Thyroid gland (tissue), 4 donors: ENCODE data around the gene GRAMD1B.

Source experiments
- CTCF ChIP-seq, 6 experiments: fragments of 200-600 bp in 3 of 6; fragments of 450-650 bp in 3 of 6; sonication (generic) in 3 of 6; IDR thresholded peaks; one replicate each; pipeline ENCODE4 v1.5.1; 2016 to 2019; ENCODE audit warnings: antibody characterized with exemption in 6 of 6, mild to moderate bottlenecking in 2 of 6, inconsistent platforms in 1 of 6, moderate library complexity in 1 of 6
- POLR2A ChIP-seq, 2 donors: fragments of 450-650 bp; IDR thresholded peaks; one replicate each; pipeline ENCODE4 v1.6.1; 2017; ENCODE audit warnings: antibody characterized with exemption in 2 of 2, mild to moderate bottlenecking in 2 of 2, moderate library complexity in 1 of 2

- TF ChIP-seq POLR2A (IDR thresholded peaks at IDR 0.05) (no peak), CTCF (IDR thresholded peaks at IDR 0.05) (no peak)
Observed at GRCh38 chr11:123439616-123440015, 9.5 kb downstream of the GRAMD1B start.
